Type B pancreatic cell (in vitro differentiated cells): ENCODE data around the gene FCAMR. TPM values are rescaled to one million over a fixed set of nuclear protein-coding genes. Genes with fewer than 3 reads are reported as not detected.

Experiments
- DNase-seq: peaks from one replicate; pipeline ENCODE4 v3.0.0; 2021; ENCODE audit warnings: mixed read lengths; ENCODE audit not compliant: unreplicated experiment; ENCODE audit errors: extremely low spot score
- H3K27ac Mint-ChIP-seq: 2 replicates; pipeline ENCODE4 v1.8.0; 2021; ENCODE audit warnings: mild to moderate bottlenecking, mixed read lengths
- H3K27me3 Mint-ChIP-seq: 2 replicates; pipeline ENCODE4 v1.8.0; 2021; ENCODE audit warnings: mixed read lengths
- H3K36me3 Mint-ChIP-seq: 2 replicates; pipeline ENCODE4 v1.8.0; 2021; ENCODE audit warnings: mixed read lengths
- H3K4me1 Mint-ChIP-seq: one replicate; pipeline ENCODE4 v1.8.0; 2021; ENCODE audit warnings: mixed read lengths; ENCODE audit not compliant: unreplicated experiment
- H3K4me3 Mint-ChIP-seq: 2 replicates; pipeline ENCODE4 v1.8.0; 2021; ENCODE audit warnings: mild to moderate bottlenecking, mixed read lengths
- H3K9me3 Mint-ChIP-seq: 2 replicates; pipeline ENCODE4 v1.8.0; 2021; ENCODE audit warnings: mixed read lengths
- CTCF ChIP-seq: fragments of 200-600 bp; sonication (generic); conservative IDR thresholded peaks from 2 replicates; pipeline ENCODE4 v1.5.0; 2021; ENCODE audit warnings: antibody characterized with exemption, mild to moderate bottlenecking
- total RNA-seq: library from RNA; stranded (reverse); gene quantifications from 2 replicates; pipeline ENCODE4 v1.2.1, GENCODE V29; 2021; ENCODE audit warnings: low replicate concordance

The FCAMR gene
- total RNA-seq, 1 donor from 2014 or later: not detected

GRCh38 chr1:206971029-206971655 is 882 bp upstream of the FCAMR start:
- Mint-ChIP-seq H3K4me3 (peak overlapping the region; percentile 4), H3K27ac (no peak overlapping the region)
- no peak for TF ChIP-seq CTCF

GRCh38 chr1:206969090-206969489 is 1.2 kb downstream of the FCAMR start:
- Mint-ChIP-seq H3K36me3 (no peaks in the 10 kb centered on the region), H3K4me3 (no peak overlapping the region), H3K9me3 (no peaks in the 10 kb centered on the region), H3K27me3 (peaks cover 25% of the 10 kb centered on the region), H3K27ac (peak overlapping the region; percentile 70), H3K4me1 (no peaks in the 10 kb centered on the region)
- no peak for DNase-seq
- TF ChIP-seq CTCF: no peak

More at GRCh38 chr1:206971029-206971655, 882 bp upstream of the FCAMR start:
- no peak for DNase-seq
- no peaks in the 10 kb centered on the region for H3K4me1 Mint-ChIP-seq
- H3K9me3 Mint-ChIP-seq: no peaks in the 10 kb centered on the region
- no peaks in the 10 kb centered on the region for H3K36me3 Mint-ChIP-seq
- peaks cover 25% of the 10 kb centered on the region for H3K27me3 Mint-ChIP-seq

- TF ChIP-seq CTCF: no peak
- H3K4me1 Mint-ChIP-seq: no peaks in the 10 kb centered on the region
- no peak overlapping the region for H3K27ac Mint-ChIP-seq
- DNase-seq: no peak
- no peaks in the 10 kb centered on the region for H3K9me3 Mint-ChIP-seq
- H3K27me3 Mint-ChIP-seq: peaks cover 16% of the 10 kb centered on the region
- no peak overlapping the region for H3K4me3 Mint-ChIP-seq
- H3K36me3 Mint-ChIP-seq: no peaks in the 10 kb centered on the region
Measured at GRCh38 chr1:206967096-206967849, 3.0 kb downstream of the FCAMR start.

GRCh38 chr1:206965781-206966180 is 4.5 kb downstream of the FCAMR start:
- H3K4me1 Mint-ChIP-seq: no peaks in the 10 kb centered on the region
- H3K9me3 Mint-ChIP-seq: no peaks in the 10 kb centered on the region
- no peak for DNase-seq
- no peaks in the 10 kb centered on the region for H3K36me3 Mint-ChIP-seq
- H3K4me3 Mint-ChIP-seq: no peak overlapping the region
- H3K27me3 Mint-ChIP-seq: peaks cover 9% of the 10 kb centered on the region
- no peak overlapping the region for H3K27ac Mint-ChIP-seq
- no peak for TF ChIP-seq CTCF

- TF ChIP-seq CTCF: no peak
- no peak overlapping the region for H3K4me3 Mint-ChIP-seq
- no peaks in the 10 kb centered on the region for H3K9me3 Mint-ChIP-seq
- no peak overlapping the region for H3K27ac Mint-ChIP-seq
- DNase-seq: no peak
- H3K4me1 Mint-ChIP-seq: no peaks in the 10 kb centered on the region
- no peaks in the 10 kb centered on the region for H3K27me3 Mint-ChIP-seq
- H3K36me3 Mint-ChIP-seq: no peaks in the 10 kb centered on the region
Measured at GRCh38 chr1:206963740-206964139, 6.5 kb downstream of the FCAMR start.
